ENCODE measurements around the gene TTLL5.
"Not testable (repeated sequence)": the region's sequence is repeated elsewhere in the genome, so short reads cannot be mapped to it uniquely, and the experiment has no call there.

The TTLL5 gene

DNA sequence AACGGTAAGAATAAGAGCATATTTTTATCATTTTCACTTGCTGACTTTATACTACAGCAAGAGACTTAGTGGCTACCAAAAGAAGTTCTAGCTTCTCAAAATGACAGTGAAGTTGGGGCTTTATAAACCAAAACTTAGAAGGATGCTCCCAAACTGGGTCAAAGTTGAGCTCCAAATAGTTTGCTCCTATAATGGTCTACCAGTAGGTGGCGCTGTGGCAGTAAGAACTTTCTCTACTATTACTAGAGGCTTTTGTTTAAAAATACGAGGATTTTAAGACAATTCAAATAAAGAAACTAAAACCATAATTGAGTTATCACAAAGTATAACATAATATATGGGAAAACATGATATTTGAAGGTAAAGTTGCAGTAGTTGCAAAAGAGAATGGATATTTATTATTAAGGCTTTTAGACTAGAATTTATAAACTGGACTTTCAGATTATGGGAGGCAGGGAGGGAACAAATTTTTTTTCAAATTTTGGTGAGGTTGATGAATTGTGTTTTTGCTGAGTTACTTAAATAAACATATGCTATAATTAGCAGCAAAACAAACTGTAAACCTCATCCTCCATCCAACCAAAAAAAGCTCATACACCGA is 245.7 kb downstream of the TTLL5 start:
- no peak overlapping the region for H3K27ac ChIP-seq (ENCODE audit: low read length)
- no peaks in the 10 kb centered on the region for H3K9me3 ChIP-seq (ENCODE audit: control insufficient read depth, low read depth, low read length)
- peaks cover 8% of the 10 kb centered on the region for H3K36me3 ChIP-seq (ENCODE audit: control insufficient read depth, low read depth, low read length)
- no peak overlapping the region for H3K9ac ChIP-seq (ENCODE audit: low read length)
- peaks cover 5% of the 10 kb centered on the region for H3K4me1 ChIP-seq (ENCODE audit: control insufficient read depth, low read depth, low read length)
- no peaks in the 10 kb centered on the region for H3K27me3 ChIP-seq (ENCODE audit: control insufficient read depth, insufficient read depth, low read length)
- H3K4me3 ChIP-seq (ENCODE audit: low read length) = no peak overlapping the region

DNA sequence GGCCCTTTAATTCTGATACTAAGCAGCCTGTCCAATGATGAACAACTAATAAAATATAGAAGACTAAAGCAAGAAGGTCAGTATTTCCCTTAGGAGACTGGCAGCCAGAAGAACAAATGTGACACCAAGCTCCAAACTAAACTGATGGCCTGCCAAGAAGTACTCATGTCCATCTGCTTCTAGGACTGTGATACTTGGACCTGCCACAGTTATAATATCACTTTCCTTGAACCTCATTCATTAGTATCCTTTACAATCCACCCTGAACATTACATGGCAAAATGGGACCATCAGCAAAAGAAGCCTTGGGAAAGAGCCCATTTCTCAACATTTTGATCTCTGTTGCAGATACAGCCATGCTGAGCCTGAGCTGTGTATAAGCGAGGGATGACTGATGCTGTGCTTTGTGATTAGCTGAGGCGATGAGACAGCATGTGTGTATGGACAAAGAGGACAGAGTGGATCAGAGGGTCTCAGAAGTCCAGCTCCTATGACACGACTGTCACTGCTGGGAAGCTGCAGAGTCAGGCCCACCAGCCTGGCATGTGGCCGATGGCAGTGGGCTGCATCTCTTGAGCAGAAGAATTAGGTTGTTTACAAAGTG is 246.8 kb downstream of the TTLL5 start:
- no peaks in the 10 kb centered on the region for H3K9me3 ChIP-seq (ENCODE audit: control insufficient read depth, low read depth, low read length)
- H3K9ac ChIP-seq (ENCODE audit: low read length) = no peak overlapping the region
- H3K4me3 ChIP-seq (ENCODE audit: low read length) = no peak overlapping the region
- peaks cover 9% of the 10 kb centered on the region for H3K4me1 ChIP-seq (ENCODE audit: control insufficient read depth, low read depth, low read length)
- H3K36me3 ChIP-seq (ENCODE audit: control insufficient read depth, low read depth, low read length) = peaks cover 8% of the 10 kb centered on the region
- H3K27ac ChIP-seq (ENCODE audit: low read length) = no peak overlapping the region
- H3K27me3 ChIP-seq (ENCODE audit: control insufficient read depth, insufficient read depth, low read length) = no peaks in the 10 kb centered on the region

DNA sequence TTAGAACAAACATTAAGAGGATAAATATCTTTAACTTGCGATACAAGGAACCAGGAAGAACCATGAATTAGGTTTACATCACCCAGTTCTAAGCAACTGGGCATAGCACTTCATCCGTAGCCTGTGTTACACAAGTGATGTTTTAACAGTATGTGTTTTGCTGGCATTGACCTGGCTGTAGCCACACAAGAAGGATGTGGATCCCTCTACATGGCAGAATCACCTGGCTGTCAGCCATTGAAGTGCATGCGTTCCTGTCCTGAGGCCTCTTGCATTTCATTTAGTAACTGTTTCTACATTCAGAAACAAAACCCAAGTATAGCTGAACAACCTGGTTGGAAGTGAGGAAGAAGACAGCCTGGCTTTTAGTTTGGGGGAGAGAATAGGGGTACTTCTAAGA is 248.6 kb downstream of the TTLL5 start:
- no peaks in the 10 kb centered on the region for H3K27me3 ChIP-seq (ENCODE audit: control insufficient read depth, insufficient read depth, low read length)
- peaks cover 9% of the 10 kb centered on the region for H3K4me1 ChIP-seq (ENCODE audit: control insufficient read depth, low read depth, low read length)
- H3K36me3 ChIP-seq (ENCODE audit: control insufficient read depth, low read depth, low read length) = peaks cover 8% of the 10 kb centered on the region
- H3K4me3 ChIP-seq (ENCODE audit: low read length) = no peak overlapping the region
- H3K9ac ChIP-seq (ENCODE audit: low read length) = no peak overlapping the region
- H3K9me3 ChIP-seq (ENCODE audit: control insufficient read depth, low read depth, low read length) = no peaks in the 10 kb centered on the region
- no peak overlapping the region for H3K27ac ChIP-seq (ENCODE audit: low read length)

DNA sequence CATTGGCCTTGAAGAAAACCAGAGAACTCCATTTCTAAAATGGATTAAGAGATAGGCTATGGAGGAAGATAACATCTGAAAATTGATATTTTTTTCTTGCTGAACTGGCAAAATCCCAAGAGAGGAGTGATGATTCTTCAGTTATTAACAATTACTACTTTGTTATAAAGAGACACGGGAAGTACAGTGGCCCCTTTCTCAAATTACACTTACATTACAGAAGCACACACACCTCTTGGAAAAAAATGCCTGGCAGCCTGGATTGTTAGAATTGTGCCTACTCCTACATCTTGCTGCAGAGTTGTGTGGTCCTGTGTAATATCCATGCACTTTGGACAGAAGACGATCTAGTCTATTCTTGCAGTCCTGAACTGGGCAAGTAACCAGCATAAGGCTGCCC is 249.0 kb downstream of the TTLL5 start:
- Histone ChIP-seq H3K9me3 (ENCODE audit: control insufficient read depth, low read depth, low read length) (no peaks in the 10 kb centered on the region), H3K4me1 (ENCODE audit: control insufficient read depth, low read depth, low read length) (peaks cover 9% of the 10 kb centered on the region), H3K9ac (ENCODE audit: low read length) (no peak overlapping the region), H3K36me3 (ENCODE audit: control insufficient read depth, low read depth, low read length) (peaks cover 8% of the 10 kb centered on the region), H3K27me3 (ENCODE audit: control insufficient read depth, insufficient read depth, low read length) (no peaks in the 10 kb centered on the region), H3K27ac (ENCODE audit: low read length) (no peak overlapping the region), H3K4me3 (ENCODE audit: low read length) (no peak overlapping the region)

DNA sequence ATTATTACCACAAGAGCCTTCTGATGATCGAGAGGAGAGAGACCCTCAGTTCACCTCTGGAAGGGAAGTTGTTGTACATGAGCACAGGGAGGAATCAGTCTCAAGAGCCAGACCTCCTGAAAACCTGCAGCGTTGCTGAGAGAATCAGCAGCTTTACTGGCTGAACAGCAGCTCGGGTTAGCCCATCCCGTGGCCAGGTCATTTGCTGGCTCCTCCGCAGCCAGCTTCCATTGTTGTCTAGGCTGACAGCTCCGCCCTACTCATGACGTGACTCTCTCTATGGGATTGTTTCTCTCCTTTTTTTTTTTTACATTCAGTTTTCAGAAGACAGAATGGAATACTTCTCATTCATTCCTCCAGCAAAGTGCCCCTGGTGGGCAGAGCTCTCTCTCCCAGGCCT is 250.8 kb downstream of the TTLL5 start:
- Histone ChIP-seq H3K27ac (ENCODE audit: low read length) (no peak overlapping the region), H3K4me3 (ENCODE audit: low read length) (no peak overlapping the region)

DNA sequence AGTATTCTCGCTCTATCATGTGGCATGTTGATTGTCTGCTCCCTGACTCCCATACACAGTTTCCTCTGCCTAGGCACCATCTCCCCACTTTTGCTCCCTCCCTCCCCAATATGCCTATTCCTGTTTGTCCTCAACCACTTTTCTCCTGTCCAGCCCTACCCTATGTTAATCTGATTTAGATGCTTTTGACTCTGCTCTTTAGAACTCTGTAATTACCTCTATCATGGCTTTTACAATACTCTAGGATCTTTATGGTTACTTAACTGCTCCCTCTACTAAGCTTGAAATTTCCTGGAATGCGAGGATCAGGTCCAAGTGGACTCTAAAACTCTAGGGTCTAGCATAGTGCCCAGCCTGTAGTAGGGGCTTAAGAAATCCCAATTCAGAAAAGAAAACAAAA is 252.1 kb downstream of the TTLL5 start:
- no peak overlapping the region for H3K4me3 ChIP-seq (ENCODE audit: low read length)
- peaks cover 2% of the 10 kb centered on the region for H3K36me3 ChIP-seq (ENCODE audit: control insufficient read depth, low read depth, low read length)
- H3K27me3 ChIP-seq (ENCODE audit: control insufficient read depth, insufficient read depth, low read length) = no peaks in the 10 kb centered on the region
- no peak overlapping the region for H3K27ac ChIP-seq (ENCODE audit: low read length)
- no peak overlapping the region for H3K9ac ChIP-seq (ENCODE audit: low read length)
- no peaks in the 10 kb centered on the region for H3K9me3 ChIP-seq (ENCODE audit: control insufficient read depth, low read depth, low read length)
- H3K4me1 ChIP-seq (ENCODE audit: control insufficient read depth, low read depth, low read length) = peaks cover 26% of the 10 kb centered on the region

More for the DNA sequence above, 250.8 kb downstream of the TTLL5 start:
- H3K4me1 ChIP-seq (ENCODE audit: control insufficient read depth, low read depth, low read length) = peaks cover 13% of the 10 kb centered on the region
- H3K9ac ChIP-seq (ENCODE audit: low read length) = no peak overlapping the region
- H3K27me3 ChIP-seq (ENCODE audit: control insufficient read depth, insufficient read depth, low read length) = no peaks in the 10 kb centered on the region
- H3K36me3 ChIP-seq (ENCODE audit: control insufficient read depth, low read depth, low read length) = peaks cover 8% of the 10 kb centered on the region
- no peaks in the 10 kb centered on the region for H3K9me3 ChIP-seq (ENCODE audit: control insufficient read depth, low read depth, low read length)

DNA sequence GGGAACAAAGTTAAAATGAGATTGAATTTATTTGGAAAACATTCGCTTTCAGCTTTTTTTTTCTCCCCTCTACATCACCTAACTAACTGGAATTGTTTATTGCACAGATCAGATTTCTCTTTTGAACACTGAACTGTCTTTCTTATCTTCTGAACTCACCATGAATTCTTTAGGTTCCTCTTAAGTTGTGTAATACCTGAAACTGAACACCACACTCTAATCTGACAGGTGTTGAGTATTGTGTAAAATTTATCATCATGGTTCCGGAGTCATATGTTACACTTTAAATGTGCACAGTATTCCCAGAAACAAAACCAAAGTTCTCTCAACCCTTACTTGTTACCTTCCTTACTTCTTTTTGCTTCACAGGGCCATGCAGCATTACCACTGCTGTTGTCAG is 254.0 kb downstream of the TTLL5 start:
- Histone ChIP-seq H3K27ac (ENCODE audit: low read length) (no peak overlapping the region), H3K4me1 (ENCODE audit: control insufficient read depth, low read depth, low read length) (peaks cover 26% of the 10 kb centered on the region), H3K27me3 (ENCODE audit: control insufficient read depth, insufficient read depth, low read length) (no peaks in the 10 kb centered on the region), H3K9ac (ENCODE audit: low read length) (no peak overlapping the region), H3K4me3 (ENCODE audit: low read length) (no peak overlapping the region), H3K36me3 (ENCODE audit: control insufficient read depth, low read depth, low read length) (no peaks in the 10 kb centered on the region), H3K9me3 (ENCODE audit: control insufficient read depth, low read depth, low read length) (no peaks in the 10 kb centered on the region)

DNA sequence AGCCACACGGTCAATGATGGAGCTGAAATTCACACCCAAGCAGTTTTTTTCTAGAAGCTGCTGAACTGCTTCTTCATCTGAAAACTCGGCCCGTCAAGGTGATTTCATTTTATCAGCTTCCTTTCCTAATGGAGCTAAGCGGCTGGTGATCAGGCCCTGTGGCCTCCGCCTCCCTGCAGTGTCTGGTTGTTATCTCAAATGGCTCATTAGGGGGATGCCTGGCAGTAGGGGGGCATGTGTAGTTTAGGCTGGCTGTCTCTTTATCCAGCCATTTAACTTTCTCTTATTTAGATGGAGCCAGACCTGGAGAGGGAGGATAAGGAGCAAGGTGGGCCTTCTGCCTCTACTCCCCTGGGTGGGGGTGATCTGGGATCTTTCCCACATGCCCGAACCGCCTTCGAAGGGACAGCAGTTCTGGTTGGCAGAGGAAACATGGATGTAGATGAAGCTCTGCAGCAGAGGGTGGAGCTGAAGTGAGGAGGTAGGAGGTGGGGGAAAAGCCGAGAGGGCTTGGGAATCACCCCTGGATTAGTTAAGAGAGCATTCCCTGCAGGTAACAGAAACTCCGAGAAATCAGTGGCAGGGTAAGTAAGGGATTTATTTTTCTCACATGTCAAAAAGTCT is 256.4 kb downstream of the TTLL5 start:
- no peak overlapping the region for H3K9ac ChIP-seq (ENCODE audit: low read length)
- no peak overlapping the region for H3K27ac ChIP-seq (ENCODE audit: low read length)
- H3K4me3 ChIP-seq (ENCODE audit: low read length) = no peak overlapping the region
- H3K36me3 ChIP-seq (ENCODE audit: control insufficient read depth, low read depth, low read length) = no peaks in the 10 kb centered on the region
- peaks cover 17% of the 10 kb centered on the region for H3K4me1 ChIP-seq (ENCODE audit: control insufficient read depth, low read depth, low read length)
- H3K27me3 ChIP-seq (ENCODE audit: control insufficient read depth, insufficient read depth, low read length) = no peaks in the 10 kb centered on the region
- H3K9me3 ChIP-seq (ENCODE audit: control insufficient read depth, low read depth, low read length) = no peaks in the 10 kb centered on the region

DNA sequence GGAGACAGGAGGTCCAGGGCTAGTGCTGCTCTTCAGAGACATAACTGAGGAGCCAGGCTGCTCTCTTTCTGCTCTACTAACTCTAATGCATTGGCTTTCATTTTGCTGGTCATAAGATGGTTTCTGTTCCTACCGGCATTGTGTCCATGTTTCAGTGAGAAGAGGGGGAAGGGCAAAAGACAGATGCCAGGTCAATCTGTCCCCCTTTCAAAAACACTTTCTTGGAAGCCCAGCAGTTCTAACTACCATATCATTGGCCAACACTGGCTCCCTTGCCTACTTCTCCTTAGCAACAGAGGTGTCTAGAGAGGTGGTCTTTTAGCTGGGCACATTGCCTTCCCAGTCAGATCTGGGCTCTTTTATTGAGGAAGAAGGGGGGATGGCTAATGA is 256.9 kb downstream of the TTLL5 start:
- no peaks in the 10 kb centered on the region for H3K27me3 ChIP-seq (ENCODE audit: control insufficient read depth, insufficient read depth, low read length)
- no peak overlapping the region for H3K4me3 ChIP-seq (ENCODE audit: low read length)
- no peaks in the 10 kb centered on the region for H3K36me3 ChIP-seq (ENCODE audit: control insufficient read depth, low read depth, low read length)
- H3K9me3 ChIP-seq (ENCODE audit: control insufficient read depth, low read depth, low read length) = no peaks in the 10 kb centered on the region
- H3K4me1 ChIP-seq (ENCODE audit: control insufficient read depth, low read depth, low read length) = peaks cover 17% of the 10 kb centered on the region
- H3K27ac ChIP-seq (ENCODE audit: low read length) = no peak overlapping the region
- no peak overlapping the region for H3K9ac ChIP-seq (ENCODE audit: low read length)

DNA sequence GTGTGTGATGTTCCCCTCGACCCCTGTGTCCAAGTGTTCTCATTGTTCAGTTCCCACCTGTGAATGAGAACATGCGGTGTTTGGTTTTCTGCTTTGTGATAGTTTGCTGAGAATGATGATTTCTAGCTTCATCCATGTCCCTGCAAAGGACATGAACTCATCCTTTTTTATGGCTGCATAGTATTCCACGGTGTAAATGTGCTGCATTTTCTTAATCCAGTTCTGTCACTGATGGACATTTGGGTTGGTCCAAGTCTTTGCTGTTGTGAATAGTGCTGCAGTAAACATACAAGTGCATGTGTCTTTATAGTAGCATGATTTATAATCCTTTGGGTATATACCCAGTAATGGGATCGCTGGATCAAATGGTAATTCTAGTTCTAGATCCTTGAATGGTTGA is 259.4 kb downstream of the TTLL5 start:
- not testable (repeated sequence) for H3K9ac ChIP-seq (ENCODE audit: low read length); H3K36me3 ChIP-seq (ENCODE audit: control insufficient read depth, low read depth, low read length); H3K27ac ChIP-seq (ENCODE audit: low read length); H3K4me3 ChIP-seq (ENCODE audit: low read length); H3K27me3 ChIP-seq (ENCODE audit: control insufficient read depth, insufficient read depth, low read length); H3K9me3 ChIP-seq (ENCODE audit: control insufficient read depth, low read depth, low read length)
- H3K4me1 ChIP-seq (ENCODE audit: control insufficient read depth, low read depth, low read length) = peaks cover 17% of the 10 kb centered on the region

DNA sequence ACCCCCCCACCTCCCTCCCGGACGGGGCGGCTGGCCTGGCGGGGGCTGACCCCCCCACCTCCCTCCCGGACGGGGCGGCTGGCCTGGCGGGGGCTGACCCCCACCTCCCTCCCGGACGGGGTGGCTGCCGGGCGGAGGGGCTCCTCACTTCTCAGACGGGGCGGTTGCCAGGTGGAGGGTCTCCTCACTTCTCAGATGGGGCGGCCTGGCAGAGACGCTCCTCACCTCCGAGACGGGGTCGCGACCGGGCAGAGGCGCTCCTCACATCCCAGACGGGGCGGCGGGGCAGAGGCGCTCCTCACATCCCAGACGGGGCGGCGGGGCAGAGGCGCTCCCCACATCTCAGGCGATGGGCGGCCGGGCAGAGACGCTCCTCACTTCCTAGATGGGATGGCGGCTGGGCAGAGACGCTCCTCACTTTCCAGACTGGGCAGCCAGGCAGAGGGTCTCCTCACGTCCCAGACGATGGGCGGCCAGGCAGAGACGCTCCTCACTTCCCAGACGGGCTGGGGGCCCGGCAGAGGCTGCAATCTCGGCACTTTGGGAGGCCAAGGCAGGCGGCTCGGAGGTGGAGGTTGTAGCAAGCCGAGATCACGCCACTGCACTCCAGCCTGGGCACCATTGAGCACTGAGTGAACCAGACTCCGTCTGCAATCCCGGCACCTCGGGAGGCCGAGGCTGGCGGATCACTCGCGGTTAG is 264.2 kb downstream of the TTLL5 start:
- not testable (repeated sequence) for H3K27ac ChIP-seq (ENCODE audit: low read length); H3K36me3 ChIP-seq (ENCODE audit: control insufficient read depth, low read depth, low read length); H3K9me3 ChIP-seq (ENCODE audit: control insufficient read depth, low read depth, low read length); H3K4me3 ChIP-seq (ENCODE audit: low read length); H3K4me1 ChIP-seq (ENCODE audit: control insufficient read depth, low read depth, low read length); H3K27me3 ChIP-seq (ENCODE audit: control insufficient read depth, insufficient read depth, low read length); H3K9ac ChIP-seq (ENCODE audit: low read length)

All from iPS-18a (cell line).